Fibroblast of skin of left biceps (primary cell): Measurements from ENCODE around the gene LRRC8D.

ENCODE experiments used
- DNase-seq, 2 experiments: peaks; one replicate each; pipeline ENCODE4 v3.0.0-alpha.2; 2013; ENCODE audit warnings: low read depth in 2 of 2

Gene LRRC8D

GRCh38 chr1:89807503-89807902, 13.3 kb upstream of the LRRC8D start:
- no peak for DNase-seq

GRCh38 chr1:89807983-89808382, 12.8 kb upstream of the LRRC8D start:
- DNase-seq: no peak

- no peak for DNase-seq
Observed at GRCh38 chr1:89808441-89809117, 12.3 kb upstream of the LRRC8D start.

GRCh38 chr1:89809556-89809955, 11.3 kb upstream of the LRRC8D start:
- DNase-seq: no peak

- no peak for DNase-seq
Observed at GRCh38 chr1:89810302-89810701, 10.5 kb upstream of the LRRC8D start.

GRCh38 chr1:89810880-89811279, 10.0 kb upstream of the LRRC8D start:
- DNase-seq: no peak

GRCh38 chr1:89812992-89813391, 7.8 kb upstream of the LRRC8D start:
- DNase-seq: no peak

- no peak for DNase-seq
Observed at GRCh38 chr1:89815040-89815439, 5.8 kb upstream of the LRRC8D start.

- DNase-seq: no peak
Observed at GRCh38 chr1:89815611-89816010, 5.2 kb upstream of the LRRC8D start.

- DNase-seq: no peak
Observed at GRCh38 chr1:89816366-89816765, 4.5 kb upstream of the LRRC8D start.

GRCh38 chr1:89821322-89822108, 683 bp downstream of the LRRC8D start:
- DNase-seq: no peak

GRCh38 chr1:89822109-89822962, 1.5 kb downstream of the LRRC8D start:
- no peak for DNase-seq

- DNase-seq: peak in 1 of 2 experiments; percentile 23
Observed at GRCh38 chr1:89822999-89823628, 2.3 kb downstream of the LRRC8D start.

- DNase-seq: no peak
Observed at GRCh38 chr1:89823679-89824292, 3.0 kb downstream of the LRRC8D start.

GRCh38 chr1:89826594-89826993, 5.8 kb downstream of the LRRC8D start:
- DNase-seq: no peak

GRCh38 chr1:89827330-89827729, 6.5 kb downstream of the LRRC8D start:
- no peak for DNase-seq

GRCh38 chr1:89827902-89828301, 7.1 kb downstream of the LRRC8D start:
- no peak for DNase-seq

GRCh38 chr1:89829186-89829585, 8.4 kb downstream of the LRRC8D start:
- no peak for DNase-seq

GRCh38 chr1:89831462-89832120, 10.8 kb downstream of the LRRC8D start:
- no peak for DNase-seq

- no peak for DNase-seq
Observed at GRCh38 chr1:89832496-89833127, 11.8 kb downstream of the LRRC8D start.
